Measurements from ENCODE around the gene CPT1C.
A peak's percentile ranks its signal among the peaks of the same experiment; 100 is the strongest.
"Not testable (repeated sequence)": the region's sequence is repeated elsewhere in the genome, so short reads cannot be mapped to it uniquely, and the experiment has no call there.

CPT1C gene

GRCh38 chr19:49712397-49712859 is 21.5 kb downstream of the CPT1C start:
- DNase-seq: no peak

DNA sequence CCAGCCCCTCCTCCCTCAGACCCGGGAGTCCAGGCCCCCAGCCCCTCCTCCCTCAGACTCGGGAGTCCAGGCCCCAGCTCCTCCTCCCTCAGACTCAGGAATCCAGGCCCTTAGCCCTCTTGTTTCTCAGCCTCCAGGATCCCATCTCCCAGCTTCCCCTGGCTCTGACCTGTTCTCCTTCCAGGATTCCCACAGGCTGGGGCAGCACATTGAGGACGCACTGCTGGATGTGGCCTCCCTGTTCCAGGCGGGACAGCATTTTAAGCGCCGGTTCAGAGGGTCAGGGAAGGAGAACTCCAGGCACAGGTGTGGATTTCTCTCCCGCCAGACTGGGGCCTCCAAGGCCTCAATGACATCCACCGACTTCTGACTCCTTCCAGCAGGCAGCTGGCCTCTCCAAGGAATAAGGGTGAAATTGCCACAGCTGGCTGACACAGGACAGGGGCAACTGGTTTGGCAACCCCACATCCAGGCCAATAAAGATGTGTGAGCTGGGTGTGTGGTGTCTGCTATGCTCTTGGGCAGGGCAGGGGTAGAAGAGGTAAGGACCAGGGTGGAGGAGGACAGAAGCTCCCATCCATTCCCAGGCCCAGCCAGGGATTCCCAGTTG is 22.4 kb downstream of the CPT1C start:
- DNase-seq: no peak

- no peak for DNase-seq
These were observed 25.2 kb downstream of the CPT1C start for GRCh38 chr19:49716154-49716553.

GRCh38 chr19:49718511-49718910 is 27.6 kb downstream of the CPT1C start:
- no peak for DNase-seq

GRCh38 chr19:49718991-49719390 is 28.1 kb downstream of the CPT1C start:
- DNase-seq: no peak

DNA sequence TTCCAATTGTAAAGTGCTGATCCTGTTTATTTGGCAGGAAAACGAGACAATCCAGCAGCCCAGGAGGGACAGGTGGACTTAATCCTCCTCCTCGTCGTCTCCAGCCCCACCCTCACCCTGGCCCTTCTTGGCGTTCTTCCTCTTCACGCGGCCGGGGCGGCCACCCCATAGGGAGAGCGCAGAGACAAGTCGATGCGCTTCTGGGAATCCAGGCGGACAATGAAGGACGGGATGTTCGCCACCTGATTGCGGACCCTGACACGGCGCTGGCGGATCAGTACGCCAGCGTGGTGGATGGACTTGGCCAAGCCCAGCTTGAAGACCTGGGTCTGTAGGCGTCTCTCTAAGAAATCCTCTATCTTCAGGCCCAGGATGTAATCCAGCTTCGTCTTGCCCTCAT is 28.5 kb downstream of the CPT1C start:
- DNase-seq: not testable (repeated sequence)

DNA sequence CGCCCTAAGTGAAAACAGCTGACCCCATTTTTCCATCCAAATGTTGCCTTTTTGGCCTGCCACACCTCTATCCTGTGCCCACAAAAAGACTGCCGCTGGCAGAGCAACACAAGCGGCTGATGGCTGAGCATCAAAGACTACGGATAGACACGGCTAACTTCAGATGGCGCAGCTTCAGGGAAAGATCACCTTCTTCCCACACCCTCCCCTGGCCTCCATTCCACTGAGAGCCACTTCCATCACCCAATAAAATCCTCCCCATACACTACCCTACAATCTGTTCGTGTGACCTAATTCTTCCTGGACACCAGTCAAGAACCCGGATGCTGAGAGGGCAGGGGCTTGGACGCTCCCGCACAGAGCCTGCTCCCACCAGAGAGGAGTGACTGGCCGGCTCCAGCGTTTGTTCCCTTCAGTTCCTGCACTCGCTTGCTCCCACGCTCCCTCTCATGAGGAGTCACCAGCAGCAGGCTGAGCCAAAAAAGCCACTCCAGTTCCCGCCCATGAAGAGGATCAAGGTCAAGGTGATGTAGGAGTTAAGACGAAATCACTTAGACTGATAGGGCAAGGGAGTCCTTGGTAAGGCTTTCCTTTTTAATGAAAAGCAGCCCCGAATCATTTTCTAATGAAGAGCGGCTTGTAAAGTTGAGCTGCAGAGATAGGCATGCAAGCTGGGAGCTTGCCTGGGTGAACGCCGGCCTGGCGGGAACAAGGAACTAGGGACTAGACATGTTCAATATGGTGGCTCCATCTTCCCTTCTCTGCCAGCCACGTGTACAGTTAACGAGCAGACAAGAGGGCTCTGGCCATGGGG is 36.5 kb downstream of the CPT1C start:
- DNase-seq: no peak

GRCh38 chr19:49730166-49730565 is 39.2 kb downstream of the CPT1C start:
- no peak for DNase-seq

DNA sequence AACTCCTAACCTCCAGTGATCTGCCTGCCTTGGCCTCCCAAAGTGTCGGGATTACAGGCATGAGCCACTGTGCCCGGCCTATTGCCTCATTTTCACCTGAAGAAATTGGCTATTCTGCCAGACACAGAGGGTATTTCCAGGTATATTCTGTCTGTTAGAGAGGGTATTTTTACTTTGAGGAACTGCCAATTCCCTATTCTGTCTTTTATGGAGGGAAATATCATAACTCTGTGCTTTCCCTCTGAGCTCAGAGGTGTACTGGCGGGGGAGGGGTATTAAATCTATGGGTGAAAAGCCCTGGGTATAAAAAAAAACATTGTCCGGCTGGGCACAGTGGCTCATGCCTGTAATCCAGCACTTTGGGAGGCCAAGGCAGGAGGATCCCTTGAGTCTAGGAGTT is 47.4 kb downstream of the CPT1C start:
- no peak for DNase-seq

DNA sequence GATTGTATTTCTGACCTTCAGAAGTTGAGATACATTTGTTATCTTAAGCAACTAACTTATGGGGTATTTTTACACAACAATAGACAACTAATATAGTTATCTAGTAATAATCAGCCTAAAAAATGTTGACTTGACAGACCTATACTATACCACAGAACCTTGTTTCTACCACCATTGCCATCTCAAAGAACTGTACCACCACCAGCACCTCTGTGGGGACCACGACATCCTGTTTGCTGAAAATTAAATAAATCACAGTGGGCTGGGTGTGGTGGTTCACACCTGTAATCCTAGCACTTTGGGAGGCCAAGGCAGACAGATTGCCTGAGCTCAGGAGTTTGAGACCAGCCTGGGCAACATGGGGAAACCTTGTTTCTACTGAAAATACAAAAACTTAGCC is 48.2 kb downstream of the CPT1C start:
- DNase-seq: no peak

DNA sequence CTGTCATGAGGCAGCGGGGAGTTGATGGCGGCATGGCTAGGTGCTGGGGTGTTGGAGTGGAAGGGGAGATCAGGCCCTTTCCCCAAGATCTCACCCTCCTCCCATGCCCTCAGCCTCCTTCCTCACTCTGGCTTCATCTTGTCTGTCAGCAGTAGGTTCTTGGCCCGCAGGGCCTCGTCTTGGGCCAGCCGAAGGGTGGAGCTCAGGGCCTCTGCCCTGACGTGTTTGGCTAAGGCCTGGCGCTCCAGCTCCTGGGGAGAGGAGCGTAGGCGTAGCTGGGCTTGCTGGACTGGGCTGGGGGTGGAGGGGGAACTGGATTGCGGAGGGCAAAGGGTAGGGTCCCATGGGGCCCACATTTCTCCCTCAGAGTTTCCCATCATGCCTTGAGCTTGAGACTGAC is 49.0 kb downstream of the CPT1C start:
- DNase-seq: no peak

GRCh38 chr19:49741210-49741844 is 50.4 kb downstream of the CPT1C start:
- no peak for DNase-seq

- no peak for DNase-seq
These were observed 54.0 kb downstream of the CPT1C start for GRCh38 chr19:49744946-49745381.

DNA sequence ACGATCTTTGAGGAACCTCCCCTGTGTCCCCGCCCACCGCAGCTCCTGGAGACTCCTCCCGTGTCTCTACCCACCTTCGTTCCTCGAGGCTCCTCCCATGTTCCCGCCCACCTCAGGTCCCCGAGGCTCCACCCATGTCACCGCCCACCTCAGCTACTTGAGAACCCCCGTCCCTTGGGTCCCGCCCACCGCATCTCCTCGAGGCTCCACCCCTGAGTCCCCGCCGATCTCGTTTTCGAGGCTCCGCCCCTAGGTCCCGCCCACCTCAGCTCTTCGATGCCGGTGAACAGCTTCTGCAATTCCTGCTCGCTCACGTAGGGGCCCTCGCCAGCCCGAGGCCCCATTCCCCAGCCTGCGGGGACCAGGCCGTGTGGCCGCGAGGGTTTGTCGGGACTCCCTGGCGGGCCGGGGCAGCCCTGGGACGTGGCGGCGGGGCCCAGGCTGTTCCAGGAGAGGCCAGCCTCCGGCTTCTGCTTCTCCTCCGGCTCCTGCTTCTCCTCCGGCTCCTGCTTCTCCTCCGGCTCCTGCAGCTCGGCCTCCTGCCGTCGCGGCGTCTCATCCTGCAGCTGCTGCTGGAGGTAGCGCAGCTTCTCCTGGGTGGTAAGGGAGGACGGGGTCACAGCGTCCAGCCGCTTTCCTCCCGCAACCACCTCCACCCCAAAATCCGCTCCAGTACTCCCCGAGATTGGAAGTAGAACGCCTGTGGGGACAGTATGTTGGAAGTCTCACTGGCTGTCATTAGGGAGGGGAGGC is 55.5 kb downstream of the CPT1C start:
- DNase-seq: peak; percentile 9

DNA sequence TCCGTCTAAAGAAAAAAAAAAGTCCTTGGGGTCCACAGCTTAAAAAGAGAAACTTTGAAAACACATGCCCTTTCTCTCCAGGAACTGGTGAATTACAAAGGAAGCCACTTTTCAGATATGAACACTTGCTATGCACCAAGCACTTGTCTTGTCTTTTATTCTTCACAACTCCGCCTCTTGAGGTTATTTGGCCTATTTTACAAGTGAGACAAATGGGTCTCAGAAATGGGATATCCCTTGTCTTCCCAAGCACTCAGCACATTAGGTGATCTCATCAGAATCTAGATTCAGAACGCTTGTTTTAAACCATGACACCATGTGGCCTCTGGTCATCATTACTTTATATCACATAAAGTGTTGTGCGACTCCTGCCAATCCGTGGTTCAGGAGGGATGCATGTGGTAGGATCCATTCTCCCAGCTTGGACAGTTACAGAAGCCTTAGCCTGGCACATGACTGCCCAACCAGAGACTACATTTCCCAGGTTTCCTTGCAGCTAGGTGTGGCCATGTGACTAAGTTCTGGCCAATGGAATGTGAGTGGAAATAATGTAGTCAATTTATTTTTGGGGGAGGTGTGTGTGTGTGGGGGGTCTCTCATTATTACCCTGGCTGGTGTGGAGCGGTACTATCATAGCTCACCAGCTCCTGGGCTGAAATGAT is 58.3 kb downstream of the CPT1C start:
- DNase-seq: no peak

- DNase-seq: no peak
These were observed 58.9 kb downstream of the CPT1C start for GRCh38 chr19:49749771-49750170.

GRCh38 chr19:49752701-49753100 is 61.8 kb downstream of the CPT1C start:
- no peak for DNase-seq

- DNase-seq: no peak
These were observed 65.0 kb downstream of the CPT1C start for GRCh38 chr19:49755956-49756355.

- no peak for DNase-seq
These were observed 67.4 kb downstream of the CPT1C start for GRCh38 chr19:49758292-49758691.

GRCh38 chr19:49761249-49761624 is 70.3 kb downstream of the CPT1C start:
- DNase-seq: no peak

DNA sequence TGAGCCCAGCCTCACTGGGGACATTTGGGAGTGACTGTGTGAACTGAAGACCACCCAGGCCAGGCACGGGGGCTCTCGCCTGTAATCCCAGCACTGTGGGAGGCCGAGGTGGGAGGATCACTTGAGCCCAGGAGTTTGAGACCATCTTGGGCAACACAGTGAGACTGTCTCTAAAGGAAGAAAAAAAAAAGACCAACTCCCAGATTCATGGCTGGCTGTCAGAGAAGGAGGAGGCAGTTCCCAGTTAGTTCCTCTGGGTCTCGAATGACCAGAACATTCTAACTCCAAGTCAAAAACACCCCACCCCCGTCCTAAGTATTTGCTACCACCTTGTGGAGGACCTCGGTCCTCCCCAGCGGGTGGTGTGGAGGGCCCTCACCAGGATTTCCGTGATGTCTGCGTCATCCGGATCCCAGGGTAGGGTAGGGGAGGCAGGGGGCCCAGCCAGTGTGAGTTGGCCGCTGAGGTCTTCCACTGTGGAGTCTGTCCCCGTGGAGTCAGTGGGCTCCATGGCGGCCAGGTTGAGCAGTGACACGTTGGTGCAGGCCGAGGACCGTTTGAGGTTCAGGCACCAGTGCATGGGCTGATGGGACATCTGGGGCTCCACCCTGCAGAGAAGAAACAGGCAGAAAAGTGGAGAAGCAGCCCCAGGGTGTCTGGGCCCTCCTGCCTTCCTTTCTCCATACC is 70.9 kb downstream of the CPT1C start:
- no peak for DNase-seq

DNA sequence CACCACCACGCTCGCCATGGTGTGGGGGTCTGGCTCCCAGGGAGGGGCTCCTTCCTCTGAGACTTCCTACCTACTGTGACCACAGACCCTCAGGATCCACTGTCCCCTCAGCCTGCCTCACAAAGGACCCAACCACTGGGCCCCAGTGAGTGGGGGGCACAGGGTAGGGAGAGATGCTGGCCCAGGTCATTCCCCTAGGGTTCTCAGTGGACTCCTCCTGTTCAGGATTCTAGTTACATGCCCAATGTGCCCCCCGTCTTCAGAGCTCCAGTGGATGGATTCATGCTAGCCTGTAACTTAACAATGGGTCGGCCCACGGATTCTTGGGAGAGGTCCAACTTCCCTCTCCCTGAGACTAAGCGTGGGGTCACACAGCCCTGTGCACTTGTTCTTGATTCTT is 72.3 kb downstream of the CPT1C start, which contains the start of gene TSKS:
TSS of gene TSKS (minus strand) at position 77 of the 400 bp plus-strand sequence. CDS start at position 18, 59 bp downstream.
- DNase-seq: no peak

Data from activated T-cell treated with anti-CD3 and anti-CD28 coated beads for 4 hours (primary cell).